ENCODE data around the gene SLF1.

Gene SLF1

GRCh38 chr5:94692581-94692980, 74.1 kb downstream of the SLF1 start:
- Histone ChIP-seq H3K4me1 (ENCODE audit: control insufficient read depth, insufficient read depth, low read length) (peaks cover 10% of the 10 kb centered on the region; the same call in 1 of the 2 replicates), H3K36me3 (ENCODE audit: control insufficient read depth, insufficient read depth, low read length) (peaks cover 45% of the 10 kb centered on the region), H3K9me3 (ENCODE audit: control insufficient read depth, insufficient read depth, low read length) (no peaks in the 10 kb centered on the region), H3K27ac (ENCODE audit: low read depth, low read length) (no peak overlapping the region), H3K9ac (ENCODE audit: low read depth, low read length) (no peak overlapping the region), H3K4me3 (ENCODE audit: low read depth, low read length) (no peak overlapping the region), H3K27me3 (ENCODE audit: control insufficient read depth, insufficient read depth, low read length) (no peaks in the 10 kb centered on the region)

GRCh38 chr5:94693043-94693822, 74.8 kb downstream of the SLF1 start:
- Histone ChIP-seq H3K9me3 (ENCODE audit: control insufficient read depth, insufficient read depth, low read length) (no peaks in the 10 kb centered on the region), H3K4me3 (ENCODE audit: low read depth, low read length) (no peak overlapping the region), H3K4me1 (ENCODE audit: control insufficient read depth, insufficient read depth, low read length) (peaks cover 10% of the 10 kb centered on the region; the same call in 1 of the 2 replicates), H3K27ac (ENCODE audit: low read depth, low read length) (no peak overlapping the region), H3K36me3 (ENCODE audit: control insufficient read depth, insufficient read depth, low read length) (peaks cover 41% of the 10 kb centered on the region), H3K27me3 (ENCODE audit: control insufficient read depth, insufficient read depth, low read length) (no peaks in the 10 kb centered on the region), H3K9ac (ENCODE audit: low read depth, low read length) (no peak overlapping the region)

GRCh38 chr5:94693845-94694370, 75.4 kb downstream of the SLF1 start:
- H3K27me3 ChIP-seq (ENCODE audit: control insufficient read depth, insufficient read depth, low read length), result no peaks in the 10 kb centered on the region
- no peak overlapping the region for H3K27ac ChIP-seq (ENCODE audit: low read depth, low read length)
- no peak overlapping the region for H3K9ac ChIP-seq (ENCODE audit: low read depth, low read length)
- no peak overlapping the region for H3K4me3 ChIP-seq (ENCODE audit: low read depth, low read length)
- no peaks in the 10 kb centered on the region for H3K9me3 ChIP-seq (ENCODE audit: control insufficient read depth, insufficient read depth, low read length)
- peaks cover 34% of the 10 kb centered on the region for H3K36me3 ChIP-seq (ENCODE audit: control insufficient read depth, insufficient read depth, low read length)
- peaks cover 10% of the 10 kb centered on the region; the same call in 1 of the 2 replicates for H3K4me1 ChIP-seq (ENCODE audit: control insufficient read depth, insufficient read depth, low read length)

GRCh38 chr5:94694671-94695070, 76.2 kb downstream of the SLF1 start:
- H3K27ac ChIP-seq (ENCODE audit: low read depth, low read length), result no peak overlapping the region
- H3K4me3 ChIP-seq (ENCODE audit: low read depth, low read length), result no peak overlapping the region
- no peaks in the 10 kb centered on the region for H3K27me3 ChIP-seq (ENCODE audit: control insufficient read depth, insufficient read depth, low read length)
- no peak overlapping the region for H3K9ac ChIP-seq (ENCODE audit: low read depth, low read length)
- H3K9me3 ChIP-seq (ENCODE audit: control insufficient read depth, insufficient read depth, low read length), result no peaks in the 10 kb centered on the region
- peaks cover 26% of the 10 kb centered on the region for H3K36me3 ChIP-seq (ENCODE audit: control insufficient read depth, insufficient read depth, low read length)
- H3K4me1 ChIP-seq (ENCODE audit: control insufficient read depth, insufficient read depth, low read length), result peaks cover 10% of the 10 kb centered on the region; the same call in 1 of the 2 replicates

GRCh38 chr5:94698197-94698596, 79.7 kb downstream of the SLF1 start:
- H3K4me3 ChIP-seq (ENCODE audit: low read depth, low read length), result no peak overlapping the region
- H3K27ac ChIP-seq (ENCODE audit: low read depth, low read length), result no peak overlapping the region
- no peak overlapping the region for H3K9ac ChIP-seq (ENCODE audit: low read depth, low read length)
- H3K4me1 ChIP-seq (ENCODE audit: control insufficient read depth, insufficient read depth, low read length), result no peaks in the 10 kb centered on the region
- peaks cover 22% of the 10 kb centered on the region for H3K36me3 ChIP-seq (ENCODE audit: control insufficient read depth, insufficient read depth, low read length)
- no peaks in the 10 kb centered on the region for H3K9me3 ChIP-seq (ENCODE audit: control insufficient read depth, insufficient read depth, low read length)
- no peaks in the 10 kb centered on the region for H3K27me3 ChIP-seq (ENCODE audit: control insufficient read depth, insufficient read depth, low read length)

GRCh38 chr5:94699562-94699961, 81.1 kb downstream of the SLF1 start:
- no peaks in the 10 kb centered on the region for H3K27me3 ChIP-seq (ENCODE audit: control insufficient read depth, insufficient read depth, low read length)
- H3K9me3 ChIP-seq (ENCODE audit: control insufficient read depth, insufficient read depth, low read length), result no peaks in the 10 kb centered on the region
- no peak overlapping the region for H3K27ac ChIP-seq (ENCODE audit: low read depth, low read length)
- peaks cover 20% of the 10 kb centered on the region for H3K36me3 ChIP-seq (ENCODE audit: control insufficient read depth, insufficient read depth, low read length)
- H3K4me1 ChIP-seq (ENCODE audit: control insufficient read depth, insufficient read depth, low read length), result no peaks in the 10 kb centered on the region
- no peak overlapping the region for H3K4me3 ChIP-seq (ENCODE audit: low read depth, low read length)
- no peak overlapping the region for H3K9ac ChIP-seq (ENCODE audit: low read depth, low read length)

- H3K27me3 ChIP-seq (ENCODE audit: control insufficient read depth, insufficient read depth, low read length), result no peaks in the 10 kb centered on the region
- H3K9ac ChIP-seq (ENCODE audit: low read depth, low read length), result no peak overlapping the region
- H3K4me3 ChIP-seq (ENCODE audit: low read depth, low read length), result no peak overlapping the region
- H3K9me3 ChIP-seq (ENCODE audit: control insufficient read depth, insufficient read depth, low read length), result no peaks in the 10 kb centered on the region
- no peaks in the 10 kb centered on the region for H3K4me1 ChIP-seq (ENCODE audit: control insufficient read depth, insufficient read depth, low read length)
- peaks cover 13% of the 10 kb centered on the region for H3K36me3 ChIP-seq (ENCODE audit: control insufficient read depth, insufficient read depth, low read length)
- H3K27ac ChIP-seq (ENCODE audit: low read depth, low read length), result no peak overlapping the region
Observed at GRCh38 chr5:94700592-94700991, 82.1 kb downstream of the SLF1 start.

- Histone ChIP-seq H3K36me3 (ENCODE audit: control insufficient read depth, insufficient read depth, low read length) (peaks cover 8% of the 10 kb centered on the region), H3K27ac (ENCODE audit: low read depth, low read length) (no peak overlapping the region), H3K4me1 (ENCODE audit: control insufficient read depth, insufficient read depth, low read length) (peaks cover 6% of the 10 kb centered on the region; the same call in 1 of the 2 replicates), H3K9me3 (ENCODE audit: control insufficient read depth, insufficient read depth, low read length) (no peaks in the 10 kb centered on the region), H3K27me3 (ENCODE audit: control insufficient read depth, insufficient read depth, low read length) (no peaks in the 10 kb centered on the region), H3K9ac (ENCODE audit: low read depth, low read length) (no peak overlapping the region), H3K4me3 (ENCODE audit: low read depth, low read length) (no peak overlapping the region)
Observed at GRCh38 chr5:94702729-94703128, 84.3 kb downstream of the SLF1 start.

GRCh38 chr5:94705427-94705826, 87.0 kb downstream of the SLF1 start:
- Histone ChIP-seq H3K27ac (ENCODE audit: low read depth, low read length) (no peak overlapping the region), H3K4me3 (ENCODE audit: low read depth, low read length) (no peak overlapping the region), H3K9me3 (ENCODE audit: control insufficient read depth, insufficient read depth, low read length) (no peaks in the 10 kb centered on the region), H3K27me3 (ENCODE audit: control insufficient read depth, insufficient read depth, low read length) (no peaks in the 10 kb centered on the region), H3K9ac (ENCODE audit: low read depth, low read length) (no peak overlapping the region), H3K4me1 (ENCODE audit: control insufficient read depth, insufficient read depth, low read length) (peaks cover 6% of the 10 kb centered on the region; the same call in 1 of the 2 replicates), H3K36me3 (ENCODE audit: control insufficient read depth, insufficient read depth, low read length) (peaks cover 13% of the 10 kb centered on the region)

GRCh38 chr5:94707359-94707758, 88.9 kb downstream of the SLF1 start:
- Histone ChIP-seq H3K9me3 (ENCODE audit: control insufficient read depth, insufficient read depth, low read length) (no peaks in the 10 kb centered on the region), H3K4me1 (ENCODE audit: control insufficient read depth, insufficient read depth, low read length) (peaks cover 6% of the 10 kb centered on the region; the same call in 1 of the 2 replicates), H3K9ac (ENCODE audit: low read depth, low read length) (no peak overlapping the region), H3K27ac (ENCODE audit: low read depth, low read length) (peak overlapping the region; percentile 16), H3K36me3 (ENCODE audit: control insufficient read depth, insufficient read depth, low read length) (peaks cover 5% of the 10 kb centered on the region), H3K27me3 (ENCODE audit: control insufficient read depth, insufficient read depth, low read length) (no peaks in the 10 kb centered on the region), H3K4me3 (ENCODE audit: low read depth, low read length) (no peak overlapping the region)

GRCh38 chr5:94709277-94709676, 90.8 kb downstream of the SLF1 start:
- Histone ChIP-seq H3K9ac (ENCODE audit: low read depth, low read length) (no peak overlapping the region), H3K36me3 (ENCODE audit: control insufficient read depth, insufficient read depth, low read length) (peaks cover 9% of the 10 kb centered on the region), H3K27me3 (ENCODE audit: control insufficient read depth, insufficient read depth, low read length) (no peaks in the 10 kb centered on the region), H3K27ac (ENCODE audit: low read depth, low read length) (no peak overlapping the region), H3K4me1 (ENCODE audit: control insufficient read depth, insufficient read depth, low read length) (peaks cover 6% of the 10 kb centered on the region; the same call in 1 of the 2 replicates), H3K9me3 (ENCODE audit: control insufficient read depth, insufficient read depth, low read length) (no peaks in the 10 kb centered on the region), H3K4me3 (ENCODE audit: low read depth, low read length) (no peak overlapping the region)

All from HUES48 (cell line).